Uterus (tissue), 2 donors: ENCODE data around the gene MT1F.

Experiments used
- CTCF ChIP-seq, 4 experiments: fragments of 200-600 bp in 2 of 4; fragments of 450-650 bp in 2 of 4; sonication (generic) in 2 of 4; IDR thresholded peaks; one replicate each; pipeline ENCODE4 v1.5.1; 2016 to 2019; ENCODE audit warnings: antibody characterized with exemption in 4 of 4, mild to moderate bottlenecking in 2 of 4, moderate library complexity in 1 of 4
- POLR2A ChIP-seq, 2 donors: fragments of 450-650 bp; IDR thresholded peaks; one replicate each; pipeline ENCODE4 v1.6.1; 2016; ENCODE audit warnings: antibody characterized with exemption in 2 of 2, mild to moderate bottlenecking in 1 of 2, moderate library complexity in 1 of 2

GRCh38 chr16:56690420-56691122, 32.8 kb downstream of the MT1F start:
- TF ChIP-seq CTCF (IDR thresholded peaks at IDR 0.05) = no peak
- TF ChIP-seq POLR2A (IDR thresholded peaks at IDR 0.05) = no peak
